Mesenchymal stem cell (in vitro differentiated cells and primary cell): ENCODE measurements around the gene GAK. TPM values are rescaled to one million over a fixed set of nuclear protein-coding genes. Genes with fewer than 3 reads are reported as not detected.
A peak's percentile ranks its signal among the peaks of the same experiment; 100 is the strongest.
"Not testable (repeated sequence)": the region's sequence is repeated elsewhere in the genome, so short reads cannot be mapped to it uniquely, and the experiment has no call there.

Experiments
- DNase-seq: peaks from one replicate; pipeline ENCODE4 v3.0.0-alpha.2; 2013
- H2AFZ ChIP-seq: one replicate; pipeline ENCODE4 v1.6.1; 2013; ENCODE audit warnings: low read depth, mild to moderate bottlenecking, control low read depth, inconsistent platforms, low read length, moderate library complexity
- H2AK5ac ChIP-seq: 2 replicates; pipeline ENCODE4 v1.6.1; 2013; ENCODE audit warnings: low read length, moderate library complexity, mild to moderate bottlenecking, inconsistent platforms; ENCODE audit not compliant: severe bottlenecking
- H2BK120ac ChIP-seq: one replicate; pipeline ENCODE4 v1.6.1; 2013; ENCODE audit warnings: low read depth, mild to moderate bottlenecking, inconsistent platforms, low read length, moderate library complexity
- H2BK12ac ChIP-seq, 2 experiments: one replicate each; pipeline ENCODE4 v1.6.1; 2013; ENCODE audit warnings: inconsistent platforms in 2 of 2, low read length in 2 of 2, mild to moderate bottlenecking in 2 of 2, moderate library complexity in 2 of 2, control low read depth in 1 of 2
- H2BK15ac ChIP-seq: one replicate; pipeline ENCODE4 v1.6.1; 2013; ENCODE audit warnings: mild to moderate bottlenecking, low read depth, inconsistent platforms; ENCODE audit not compliant: poor library complexity, severe bottlenecking
- H2BK5ac ChIP-seq: 2 replicates; pipeline ENCODE4 v1.6.1; 2013; ENCODE audit warnings: low read depth, mild to moderate bottlenecking, low read length, control low read depth, inconsistent platforms; ENCODE audit not compliant: poor library complexity, severe bottlenecking
- H3K14ac ChIP-seq, 2 experiments: one replicate each; pipeline ENCODE4 v1.6.1; 2013; ENCODE audit warnings: inconsistent platforms in 2 of 2, low read length in 2 of 2, control low read depth in 1 of 2, mild to moderate bottlenecking in 1 of 2, moderate library complexity in 1 of 2
- H3K18ac ChIP-seq, 2 experiments: one replicate each; pipeline ENCODE4 v1.6.1; 2013; ENCODE audit warnings: inconsistent platforms in 2 of 2, low read length in 2 of 2, control low read depth in 1 of 2, low read depth in 1 of 2, mild to moderate bottlenecking in 1 of 2
- H3K23ac ChIP-seq, 2 experiments: one replicate each; pipeline ENCODE4 v1.6.1; 2013; ENCODE audit warnings: inconsistent platforms in 2 of 2, low read length in 2 of 2, mild to moderate bottlenecking in 2 of 2, moderate library complexity in 2 of 2, control low read depth in 1 of 2
- H3K27ac ChIP-seq: 2 replicates; pipeline ENCODE4 v1.5.1; 2013; ENCODE audit warnings: mild to moderate bottlenecking, moderate library complexity, low read length, control low read depth, inconsistent platforms; ENCODE audit not compliant: poor library complexity, severe bottlenecking
- H3K27me3 ChIP-seq, 2 experiments: 2 replicates each; pipeline versions ENCODE4 v1.6.1 to v1.7.0; 2013; ENCODE audit warnings: low read length in 2 of 2, mild to moderate bottlenecking in 2 of 2, moderate library complexity in 2 of 2, control low read depth in 1 of 2, inconsistent platforms in 1 of 2; ENCODE audit not compliant: control insufficient read depth in 1 of 2, insufficient read depth in 1 of 2
- H3K36me3 ChIP-seq, 2 experiments: 2 replicates each; pipeline versions ENCODE4 v1.6.1 to v1.7.0; 2013; ENCODE audit warnings: low read length in 2 of 2, control low read depth in 1 of 2, inconsistent platforms in 1 of 2, low read depth in 1 of 2, mild to moderate bottlenecking in 1 of 2; ENCODE audit not compliant: insufficient read depth in 2 of 2, control insufficient read depth in 1 of 2
- H3K4ac ChIP-seq, 2 experiments: one replicate each; pipeline ENCODE4 v1.6.1; 2013; ENCODE audit warnings: inconsistent platforms in 2 of 2, low read length in 2 of 2, mild to moderate bottlenecking in 2 of 2, moderate library complexity in 2 of 2, control low read depth in 1 of 2, low read depth in 1 of 2
- H3K4me1 ChIP-seq: 2 replicates; pipeline ENCODE4 v1.6.1; 2013; ENCODE audit warnings: low read depth, low read length, control low read depth; ENCODE audit not compliant: control insufficient read depth, insufficient read depth
- H3K4me2 ChIP-seq: 2 replicates; pipeline ENCODE4 v1.6.1; 2013; ENCODE audit warnings: low read length, mild to moderate bottlenecking, inconsistent platforms; ENCODE audit not compliant: poor library complexity, severe bottlenecking
- H3K4me3 ChIP-seq, 2 experiments: 2 replicates each; pipeline versions ENCODE4 v1.5.1 to v1.7.0; 2013; ENCODE audit warnings: low read length in 2 of 2, mild to moderate bottlenecking in 2 of 2, control low read depth in 1 of 2, low read depth in 1 of 2; ENCODE audit not compliant: insufficient read depth in 1 of 2
- H3K79me1 ChIP-seq: replicated peaks from 2 replicates; pipeline ENCODE4 v1.6.1; 2013; ENCODE audit warnings: mild to moderate bottlenecking, control low read depth, low read length, inconsistent platforms; ENCODE audit not compliant: poor library complexity, severe bottlenecking
- H3K9ac ChIP-seq: 2 replicates; pipeline ENCODE4 v1.7.0; 2013; ENCODE audit warnings: mild to moderate bottlenecking, low read length, moderate library complexity
- H3K9me3 ChIP-seq: 2 replicates; pipeline ENCODE4 v1.7.0; 2013; ENCODE audit warnings: mild to moderate bottlenecking, low read length; ENCODE audit not compliant: control insufficient read depth
- H4K8ac ChIP-seq: one replicate; pipeline ENCODE4 v1.6.1; 2013; ENCODE audit warnings: inconsistent platforms, mild to moderate bottlenecking, low read length, moderate library complexity
- H4K91ac ChIP-seq: one replicate; pipeline ENCODE4 v1.6.1; 2013; ENCODE audit warnings: mild to moderate bottlenecking, low read length, inconsistent platforms
- WGBS: methylation state at CpG from one replicate; pipeline ENCODE4 v1.1.7; 2013; ENCODE audit warnings: mixed read lengths; 5-methylcytosine and 5-hydroxymethylcytosine counted together
- polyA plus RNA-seq, 2 experiments: library from polyadenylated mRNA; stranded (reverse); fragments of 200-250 nt; gene quantifications; one replicate each; pipeline ENCODE4 v1.2.3, GENCODE V29; 2013

Gene GAK
- polyA plus RNA-seq (2013, experiment 1 of 2), result 65.4 TPM
- polyA plus RNA-seq (2013, experiment 2 of 2), result 63.5 TPM

GRCh38 chr4:931960-932712 is at the start of gene GAK, which contains the start of gene TMEM175:
Gene GAK, minus strand, starts transcription at chr4:932316. Its CDS starts 129 bp downstream, at chr4:932187.
Gene TMEM175, plus strand, starts transcription at chr4:932460. Its CDS starts 15,280 bp downstream, at chr4:947740.
- Histone ChIP-seq H3K4me1 (peaks cover 23% of the 10 kb centered on the region), H3K14ac (peak within 1 kb of the TSS; percentile 80 to 95), H3K27ac (peak within 1 kb of the TSS; percentile 46), H3K4me2 (peak within 1 kb of the TSS; percentile 100), H2BK12ac (peak within 1 kb of the TSS in 1 of 2 experiments; percentile 55), H2AK5ac (no peak within 1 kb of the TSS), H2BK15ac (peak within 1 kb of the TSS; percentile 97), H3K36me3 (peaks cover 0 to 10% of the 10 kb centered on the region in 2 experiments), H3K18ac (peak within 1 kb of the TSS; percentile 82 to 93), H2BK5ac (no peak within 1 kb of the TSS), H3K9ac (peak within 1 kb of the TSS; percentile 96), H2BK120ac (no peak within 1 kb of the TSS), H3K23ac (peak within 1 kb of the TSS; percentile 96 to 98), H3K4me3 (peak within 1 kb of the TSS; percentile 89 to 95), H4K8ac (peak within 1 kb of the TSS; percentile 92), H2AFZ (peak within 1 kb of the TSS; percentile 87), H3K79me1 (peaks cover 9% of the 10 kb centered on the region), H3K27me3 (no peaks in the 10 kb centered on the region), H3K4ac (peak within 1 kb of the TSS; percentile 75 to 99), H3K9me3 (no peaks in the 10 kb centered on the region), H4K91ac (peak within 1 kb of the TSS; percentile 98)
- peak; percentile 94 for DNase-seq
- WGBS, result under 1% methylated on average over 97 of the region's 99 CpGs

- Histone ChIP-seq H3K4me2 (peak overlapping the region; percentile 33), H3K4me1 (peaks cover 9% of the 10 kb centered on the region), H2AK5ac (no peak overlapping the region), H3K18ac (peak overlapping the region; percentile 76 to 88), H3K9me3 (no peaks in the 10 kb centered on the region), H3K9ac (peak overlapping the region; percentile 10), H2BK15ac (no peak overlapping the region), H3K27ac (no peak overlapping the region), H3K79me1 (peaks cover 4% of the 10 kb centered on the region), H3K4me3 (no peak overlapping the region), H3K36me3 (peaks cover 0 to 4% of the 10 kb centered on the region in 2 experiments), H2BK120ac (no peak overlapping the region), H3K4ac (peak overlapping the region; percentile 66 to 85), H2AFZ (peak overlapping the region; percentile 48), H2BK12ac (peak overlapping the region; percentile 72 to 84), H4K8ac (peak overlapping the region; percentile 70), H3K23ac (no peak overlapping the region), H3K27me3 (no peaks in the 10 kb centered on the region), H3K14ac (peak overlapping the region in 1 of 2 experiments; percentile 53), H4K91ac (peak overlapping the region; percentile 91), H2BK5ac (no peak overlapping the region)
- whole genome bisulfite sequencing, result 21% methylated on average over 20 of the region's 20 CpGs
- DNase-seq, result peak; percentile 74
Measured at GRCh38 chr4:978957-979701, 47.0 kb upstream of the GAK start.

GRCh38 chr4:976016-976415 is 43.9 kb upstream of the GAK start:
- peaks cover 18% of the 10 kb centered on the region for H3K79me1 ChIP-seq

DNA sequence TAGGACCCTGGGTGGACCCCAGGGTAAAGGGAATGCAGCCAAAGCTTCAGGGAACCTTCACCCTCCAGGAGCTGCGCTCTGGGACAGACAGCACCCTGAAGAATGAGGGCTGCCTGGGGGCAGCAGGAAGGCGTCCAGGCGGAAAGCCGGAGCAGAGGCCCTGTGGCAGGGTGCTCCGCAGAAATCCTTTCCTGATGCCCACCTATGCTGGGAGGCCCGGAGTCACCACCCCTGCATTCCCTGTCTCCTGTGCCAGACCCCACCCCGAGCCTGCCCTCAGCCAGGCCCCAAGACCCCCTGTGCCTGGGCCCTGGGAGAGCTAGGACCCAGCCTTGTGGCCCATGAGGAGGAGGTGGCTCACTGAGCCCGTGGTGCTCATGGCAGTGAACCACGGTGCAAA is 42.6 kb upstream of the GAK start:
- no peak overlapping the region for H3K14ac ChIP-seq
- no peak overlapping the region for H3K18ac ChIP-seq
- H3K27ac ChIP-seq, result no peak overlapping the region
- H3K23ac ChIP-seq, result no peak overlapping the region
- H2BK120ac ChIP-seq, result no peak overlapping the region
- H3K4me1 ChIP-seq, result peaks cover 29% of the 10 kb centered on the region
- peaks cover 6 to 12% of the 10 kb centered on the region in 2 experiments for H3K36me3 ChIP-seq
- no peak overlapping the region for H3K9ac ChIP-seq
- H3K27me3 ChIP-seq, result no peaks in the 10 kb centered on the region
- peaks cover 28% of the 10 kb centered on the region for H3K79me1 ChIP-seq
- H2AK5ac ChIP-seq, result no peak overlapping the region
- no peak overlapping the region for H2AFZ ChIP-seq
- WGBS, result over 99% methylated on average over 9 of the region's 9 CpGs
- H4K91ac ChIP-seq, result no peak overlapping the region
- H3K9me3 ChIP-seq, result no peaks in the 10 kb centered on the region
- DNase-seq, result no peak
- H3K4ac ChIP-seq, result no peak overlapping the region
- H4K8ac ChIP-seq, result no peak overlapping the region
- H2BK5ac ChIP-seq, result no peak overlapping the region
- H3K4me3 ChIP-seq, result no peak overlapping the region
- no peak overlapping the region for H3K4me2 ChIP-seq
- H2BK15ac ChIP-seq, result no peak overlapping the region
- H2BK12ac ChIP-seq, result no peak overlapping the region

More at GRCh38 chr4:976016-976415, 43.9 kb upstream of the GAK start:
- not testable (repeated sequence) for H3K9ac ChIP-seq, H3K18ac ChIP-seq, DNase-seq, H4K91ac ChIP-seq, H3K4me3 ChIP-seq, H3K9me3 ChIP-seq, H3K4me2 ChIP-seq, H3K27me3 ChIP-seq, H3K23ac ChIP-seq, H2AFZ ChIP-seq, H3K4ac ChIP-seq, H3K36me3 ChIP-seq, H3K14ac ChIP-seq, H2BK12ac ChIP-seq, H3K27ac ChIP-seq, H2BK15ac ChIP-seq, H4K8ac ChIP-seq, H2BK5ac ChIP-seq, H2BK120ac ChIP-seq, H2AK5ac ChIP-seq
- WGBS, result 100% methylated on average over 5 of the region's 25 CpGs
- peaks cover 29% of the 10 kb centered on the region for H3K4me1 ChIP-seq
